Thoracic aorta endothelial cell (primary cell): ENCODE measurements around the gene PALS2. TPM values are rescaled to one million over a fixed set of nuclear protein-coding genes. Genes with fewer than 3 reads are reported as not detected.

ENCODE experiments used
- small RNA-seq: library from RNA; depleted of rRNA; stranded (forward); fragments of <200 nt; gene quantifications from one replicate; pipeline ENCODE3, GENCODE V24; 2012
- total RNA-seq: library from RNA; depleted of rRNA; stranded (reverse); fragments of >200 nt; gene quantifications from 2 replicates; pipeline ENCODE4 v1.2.3, GENCODE V29; 2012

Gene PALS2, protein sequence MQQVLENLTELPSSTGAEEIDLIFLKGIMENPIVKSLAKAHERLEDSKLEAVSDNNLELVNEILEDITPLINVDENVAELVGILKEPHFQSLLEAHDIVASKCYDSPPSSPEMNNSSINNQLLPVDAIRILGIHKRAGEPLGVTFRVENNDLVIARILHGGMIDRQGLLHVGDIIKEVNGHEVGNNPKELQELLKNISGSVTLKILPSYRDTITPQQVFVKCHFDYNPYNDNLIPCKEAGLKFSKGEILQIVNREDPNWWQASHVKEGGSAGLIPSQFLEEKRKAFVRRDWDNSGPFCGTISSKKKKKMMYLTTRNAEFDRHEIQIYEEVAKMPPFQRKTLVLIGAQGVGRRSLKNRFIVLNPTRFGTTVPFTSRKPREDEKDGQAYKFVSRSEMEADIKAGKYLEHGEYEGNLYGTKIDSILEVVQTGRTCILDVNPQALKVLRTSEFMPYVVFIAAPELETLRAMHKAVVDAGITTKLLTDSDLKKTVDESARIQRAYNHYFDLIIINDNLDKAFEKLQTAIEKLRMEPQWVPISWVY
- total RNA-seq = 29.4 and 29.7 TPM in 2 replicates

DNA sequence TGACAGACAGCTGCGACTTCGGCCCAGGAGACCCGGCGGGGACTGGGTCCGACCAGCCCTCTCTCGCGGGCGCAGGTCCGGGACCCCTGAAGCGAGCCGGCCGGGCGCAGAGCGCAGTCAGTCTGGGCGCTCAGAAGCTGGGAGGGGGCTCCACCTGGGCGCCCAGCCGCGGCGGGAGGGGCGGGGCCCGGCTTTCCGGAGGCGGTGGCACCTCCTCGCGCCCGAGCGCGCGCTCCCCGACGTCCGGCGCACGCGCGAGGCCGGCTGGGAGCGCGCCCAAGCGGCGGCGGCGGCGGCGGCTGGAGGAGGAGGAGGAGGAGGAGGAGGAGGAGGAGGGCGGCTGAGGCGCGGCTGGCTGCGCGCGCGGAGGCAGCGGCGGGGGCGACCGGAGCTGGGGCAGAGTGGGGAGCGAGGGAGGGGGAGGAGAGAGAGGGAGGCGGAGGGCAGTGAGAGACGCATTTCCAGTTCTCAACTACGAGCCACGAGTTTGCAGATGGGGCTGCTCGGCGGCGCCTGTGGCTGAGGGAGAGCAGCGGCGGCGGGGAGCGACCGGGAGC, at the start of gene PALS2:
Gene PALS2, plus strand, starts transcription at position 456 of the 557 bp plus-strand sequence. CDS start 50,216 bp downstream, outside the sequence.

Small RNA genes within 50 kb of the gene (small RNA-seq; reads per million reads assigned to genes)
- gene RNU6-1103P = not detected
- gene SUMO2P14 = not detected

Other genes starting within 250 kb of the PALS2 start
- gene GSDME, start 184.0 kb downstream of the PALS2 start, total RNA-seq = 20.2 and 24.9 TPM in 2 replicates